NCI-H146 (cell line): Measurements from ENCODE around the gene CUX1.

Experiments
- DNase-seq: peaks from one replicate; lab custom pipeline; 2025; lab: John Stamatoyannopoulos, UW

CUX1 gene

DNA sequence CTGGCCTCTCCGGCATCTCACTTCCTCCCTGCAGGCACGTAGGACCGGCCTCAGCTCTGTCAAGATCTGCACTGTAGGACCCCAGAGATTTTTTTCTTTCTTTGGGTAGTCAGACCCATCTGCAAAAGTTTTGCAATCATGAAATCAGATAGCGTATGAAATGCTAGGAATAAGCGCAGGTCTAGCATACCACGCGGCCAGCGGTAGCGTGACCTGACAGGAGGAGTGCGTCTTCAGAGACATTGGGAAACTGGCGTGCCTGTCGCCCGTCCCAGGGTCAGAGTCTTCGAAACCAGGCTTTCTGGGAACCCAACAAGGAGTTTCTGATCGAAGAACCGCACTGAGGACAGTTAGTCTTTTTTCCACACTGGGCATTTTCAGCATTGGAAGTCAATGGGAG lies 368.4 kb downstream of the CUX1 start:
- no peak for DNase-seq

DNA sequence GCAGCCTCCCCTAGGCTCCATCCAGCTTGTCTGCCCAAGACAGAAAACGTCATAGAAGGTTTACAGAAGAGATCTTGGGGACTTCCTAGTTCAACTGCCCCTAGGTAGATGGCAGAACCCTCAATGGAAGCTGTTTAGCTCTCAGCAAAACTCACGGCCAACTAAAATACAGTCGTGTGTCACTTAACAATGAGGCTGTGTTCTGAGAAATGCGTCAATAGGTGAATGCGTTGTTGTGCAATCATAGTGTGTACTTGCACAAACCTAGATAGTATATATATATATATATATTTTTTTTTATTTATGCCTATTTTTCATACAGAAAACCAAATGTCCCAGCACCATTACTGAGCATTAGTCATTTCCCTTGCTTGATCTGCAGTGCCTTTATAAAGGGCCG lies 368.9 kb downstream of the CUX1 start:
- DNase-seq = no peak

DNA sequence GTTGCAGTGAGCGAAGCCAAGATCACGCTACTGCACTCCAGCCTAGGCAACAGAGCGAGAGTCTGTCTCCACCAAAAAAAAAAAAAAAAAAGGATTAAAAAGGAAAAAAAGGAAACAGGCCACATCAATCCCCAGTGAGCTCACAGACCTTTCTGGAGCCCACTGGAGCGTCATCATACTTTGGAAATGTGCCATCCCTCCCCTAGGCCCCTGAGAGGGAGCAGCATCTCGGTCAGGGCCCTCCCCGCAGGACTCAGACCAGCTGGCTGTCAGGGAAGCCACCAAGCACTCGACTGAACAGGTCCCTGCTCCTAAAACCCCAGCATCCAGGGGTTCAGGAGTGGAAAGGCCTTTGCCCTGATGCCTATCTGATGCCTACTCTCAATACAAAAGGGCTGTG lies 371.3 kb downstream of the CUX1 start:
- DNase-seq = no peak

DNA sequence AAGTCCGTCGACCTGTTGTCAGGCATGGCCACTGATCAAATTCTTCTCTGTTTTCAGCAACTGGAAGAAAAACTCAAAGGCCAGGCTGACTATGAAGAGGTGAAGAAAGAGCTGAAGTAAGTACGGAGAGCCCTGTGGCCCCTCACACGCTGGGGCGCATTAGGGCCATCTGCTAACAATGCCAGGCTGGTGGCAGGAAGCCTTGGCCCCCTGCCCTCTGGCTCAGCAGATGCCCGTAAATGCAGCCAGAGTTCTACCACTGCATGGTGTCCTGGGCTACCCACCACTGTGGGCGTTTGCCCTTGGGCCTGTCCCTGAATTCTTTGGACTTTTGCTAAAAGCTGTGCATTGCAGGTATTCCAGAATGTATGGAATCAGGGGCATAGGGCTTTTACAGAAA lies 372.3 kb downstream of the CUX1 start:
- DNase-seq = no peak

DNA sequence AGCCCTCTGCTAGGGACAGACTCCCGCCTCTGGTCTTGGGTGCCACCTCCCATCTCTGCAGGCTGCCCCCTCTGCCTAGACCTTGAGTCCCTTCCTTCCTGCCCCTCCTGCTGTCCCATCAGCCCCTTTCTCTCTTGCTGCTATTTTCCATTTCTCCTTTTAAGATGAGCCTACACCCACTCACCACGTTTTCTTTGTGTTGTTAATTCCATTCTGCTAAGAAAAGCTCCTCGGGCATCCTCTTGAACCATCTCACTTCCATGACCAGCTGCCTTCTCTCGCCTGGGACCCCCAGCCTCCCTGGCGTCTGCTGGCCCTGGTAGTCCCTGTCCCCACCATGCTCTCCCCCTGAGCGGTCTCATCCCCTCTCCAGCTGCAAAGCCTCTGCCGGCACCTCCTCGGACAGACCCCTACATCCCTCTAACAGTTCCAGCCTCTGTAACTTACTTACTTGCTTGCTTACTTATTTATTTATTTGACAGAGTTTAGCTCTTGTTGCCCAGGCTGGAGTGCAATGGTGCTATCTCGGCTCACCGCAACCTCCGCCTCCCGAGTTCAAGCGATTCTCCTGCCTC lies 373.4 kb downstream of the CUX1 start:
- DNase-seq = no peak

- no peak for DNase-seq
Measured at GRCh38 chr7:102191556-102192379, 374.3 kb downstream of the CUX1 start.

DNA sequence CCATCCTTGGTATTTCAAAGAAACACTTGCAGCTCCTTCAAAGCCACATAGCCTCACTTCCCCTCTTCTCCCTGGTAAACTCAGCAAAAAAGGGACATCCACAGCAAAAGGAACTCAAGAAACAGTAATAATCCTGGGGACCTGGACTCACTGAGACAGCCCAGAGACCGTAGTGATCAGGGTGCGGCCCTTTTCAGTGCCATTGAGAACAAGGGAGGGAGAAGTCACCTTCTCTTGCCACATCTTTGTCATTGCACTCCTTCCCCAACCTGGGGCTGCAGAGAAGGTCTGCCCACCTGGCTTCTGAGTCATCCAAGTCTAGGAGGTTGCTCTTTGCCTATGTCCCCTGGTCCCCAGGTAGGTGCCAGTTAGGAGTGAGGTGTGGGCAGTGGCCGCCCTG lies 375.4 kb downstream of the CUX1 start:
- DNase-seq = no peak

GRCh38 chr7:102193806-102194205 lies 376.4 kb downstream of the CUX1 start:
- no peak for DNase-seq

GRCh38 chr7:102195361-102195760 lies 377.9 kb downstream of the CUX1 start:
- no peak for DNase-seq

- DNase-seq = no peak
Measured at GRCh38 chr7:102196028-102196427, 378.6 kb downstream of the CUX1 start.

DNA sequence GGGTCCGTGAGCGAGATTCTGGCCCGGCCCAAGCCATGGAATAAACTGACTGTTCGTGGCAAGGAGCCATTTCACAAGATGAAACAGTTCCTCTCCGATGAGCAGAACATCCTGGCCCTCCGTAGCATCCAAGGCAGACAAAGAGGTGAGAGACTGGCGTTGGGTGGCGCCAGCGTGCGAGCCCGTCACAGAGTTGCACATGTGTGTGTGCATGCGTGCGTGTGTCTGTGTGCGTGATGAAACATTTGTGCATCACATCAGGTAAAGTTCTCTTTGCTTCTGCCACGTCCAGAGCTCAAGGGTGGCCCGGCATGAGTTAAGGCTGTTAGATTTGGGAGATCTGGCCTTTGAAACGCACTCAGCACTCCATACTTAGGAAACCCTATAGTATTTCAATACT lies 379.7 kb downstream of the CUX1 start:
- DNase-seq = no peak

DNA sequence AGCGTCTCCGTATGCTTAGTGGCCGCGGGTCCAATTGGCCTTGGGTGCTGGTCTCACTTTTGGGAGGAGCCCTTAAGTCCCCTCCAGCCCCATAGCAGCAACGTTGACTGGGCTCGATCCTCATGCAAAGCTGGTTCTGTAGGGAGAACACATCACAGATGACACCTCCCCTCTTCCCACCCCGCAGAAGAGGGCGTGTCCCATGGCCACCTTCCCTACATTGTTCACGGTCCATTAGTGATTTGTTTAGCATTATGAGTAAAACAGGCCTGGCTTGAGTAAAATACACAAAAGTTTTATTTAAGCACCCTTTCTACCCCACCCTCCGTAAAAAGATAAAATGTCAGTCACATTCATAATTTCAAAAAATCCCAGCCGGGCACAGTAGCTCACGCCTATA lies 380.2 kb downstream of the CUX1 start:
- DNase-seq = no peak

DNA sequence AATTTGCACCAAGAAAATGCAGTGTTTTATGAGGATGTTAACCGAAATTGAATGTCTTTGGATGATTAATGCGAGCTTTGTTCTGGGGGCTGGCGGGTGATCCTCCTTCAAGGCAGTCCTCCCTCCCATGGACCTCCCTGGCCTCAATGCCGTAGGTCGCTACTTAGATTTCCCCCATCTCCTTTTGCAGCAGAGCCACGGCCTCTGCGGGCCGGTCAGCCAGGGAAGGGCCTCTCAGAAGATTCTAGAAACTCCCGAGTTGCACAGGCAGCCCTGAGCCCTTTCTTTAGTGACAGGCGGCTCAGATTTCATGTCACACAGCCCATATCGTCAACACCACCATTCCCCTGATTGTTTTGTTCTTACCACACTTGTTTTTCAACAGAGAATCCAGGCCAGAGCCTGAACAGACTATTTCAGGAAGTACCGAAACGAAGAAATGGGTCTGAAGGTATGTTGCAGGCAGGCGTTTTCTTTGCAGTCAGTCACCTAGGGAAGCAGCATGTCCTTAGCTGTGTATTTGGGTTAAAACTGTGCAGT lies 381.1 kb downstream of the CUX1 start:
- no peak for DNase-seq

DNA sequence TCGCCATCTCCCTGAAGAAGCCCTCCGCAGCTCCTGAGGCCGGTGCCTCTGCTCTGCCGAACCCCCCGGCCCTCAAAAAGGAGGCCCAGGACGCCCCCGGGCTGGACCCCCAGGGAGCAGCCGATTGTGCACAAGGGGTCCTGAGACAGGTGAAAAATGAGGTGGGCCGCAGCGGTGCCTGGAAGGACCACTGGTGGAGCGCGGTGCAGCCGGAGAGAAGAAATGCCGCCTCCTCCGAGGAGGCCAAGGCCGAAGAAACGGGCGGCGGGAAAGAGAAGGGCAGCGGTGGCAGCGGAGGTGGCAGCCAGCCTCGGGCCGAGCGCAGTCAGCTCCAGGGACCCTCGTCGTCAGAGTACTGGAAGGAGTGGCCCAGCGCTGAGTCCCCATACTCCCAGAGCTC lies 384.1 kb downstream of the CUX1 start:
- no peak for DNase-seq

DNA sequence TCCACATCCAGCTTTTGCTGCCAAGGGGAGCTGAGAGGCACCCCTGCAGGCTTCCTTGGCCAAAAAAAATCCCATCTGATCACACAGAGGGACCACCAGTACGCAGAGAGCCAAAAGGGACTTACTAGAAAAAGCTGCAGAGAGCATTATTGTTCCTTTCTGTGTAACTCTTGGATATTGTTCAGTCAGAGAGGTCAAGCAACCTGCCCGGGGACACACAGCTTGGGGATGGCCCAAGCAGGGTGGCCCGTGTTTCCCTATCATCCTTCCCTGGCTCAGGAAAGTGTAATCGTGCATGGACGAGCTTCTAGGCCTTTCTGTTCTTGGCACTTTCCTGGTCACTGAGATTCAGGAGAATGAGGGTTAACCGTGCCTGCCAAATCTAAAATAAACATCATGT lies 385.1 kb downstream of the CUX1 start:
- DNase-seq = no peak

GRCh38 chr7:102203218-102203617 lies 385.8 kb downstream of the CUX1 start:
- no peak for DNase-seq

DNA sequence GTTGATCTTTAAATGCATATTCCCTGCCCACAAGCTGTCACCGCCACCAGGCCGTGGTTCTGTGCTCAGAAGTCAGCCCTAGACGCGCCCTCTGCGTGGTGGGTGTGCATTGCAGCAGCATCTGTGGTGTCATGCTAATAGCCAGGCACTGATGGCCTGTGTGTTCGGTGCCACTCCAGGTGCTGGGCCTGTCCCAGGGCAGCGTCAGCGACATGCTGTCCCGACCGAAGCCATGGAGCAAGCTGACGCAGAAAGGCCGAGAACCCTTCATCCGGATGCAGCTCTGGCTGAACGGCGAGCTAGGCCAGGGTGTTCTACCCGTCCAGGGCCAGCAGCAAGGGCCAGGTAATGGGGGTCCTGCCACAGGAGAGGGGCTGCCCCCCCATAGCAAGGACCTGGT lies 386.8 kb downstream of the CUX1 start:
- DNase-seq = no peak

GRCh38 chr7:102205915-102206314 lies 388.5 kb downstream of the CUX1 start:
- no peak for DNase-seq

- peak; percentile 23 for DNase-seq
Measured at GRCh38 chr7:102208826-102209225, 391.4 kb downstream of the CUX1 start.

DNA sequence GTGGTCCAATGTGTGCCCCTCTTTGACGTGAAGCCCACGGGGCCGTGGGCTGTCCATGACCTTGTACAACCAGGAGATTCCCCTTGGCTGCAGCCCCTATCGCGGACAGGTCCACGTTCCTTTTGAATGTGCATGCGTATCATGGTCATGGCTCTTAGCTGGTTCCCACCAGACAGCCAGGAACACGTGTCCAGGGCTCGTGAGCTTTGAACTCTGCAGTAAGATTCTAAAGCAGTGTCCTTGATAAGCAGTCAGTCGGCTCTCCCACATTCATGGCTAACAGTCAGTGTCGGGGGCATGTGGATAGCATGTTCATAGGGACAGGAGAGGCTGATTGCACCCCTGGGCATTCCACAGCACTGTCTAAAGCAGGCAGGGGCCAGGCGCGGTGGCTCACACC lies 393.4 kb downstream of the CUX1 start:
- DNase-seq = no peak

GRCh38 chr7:102211590-102212550 lies 394.4 kb downstream of the CUX1 start:
- no peak for DNase-seq

DNA sequence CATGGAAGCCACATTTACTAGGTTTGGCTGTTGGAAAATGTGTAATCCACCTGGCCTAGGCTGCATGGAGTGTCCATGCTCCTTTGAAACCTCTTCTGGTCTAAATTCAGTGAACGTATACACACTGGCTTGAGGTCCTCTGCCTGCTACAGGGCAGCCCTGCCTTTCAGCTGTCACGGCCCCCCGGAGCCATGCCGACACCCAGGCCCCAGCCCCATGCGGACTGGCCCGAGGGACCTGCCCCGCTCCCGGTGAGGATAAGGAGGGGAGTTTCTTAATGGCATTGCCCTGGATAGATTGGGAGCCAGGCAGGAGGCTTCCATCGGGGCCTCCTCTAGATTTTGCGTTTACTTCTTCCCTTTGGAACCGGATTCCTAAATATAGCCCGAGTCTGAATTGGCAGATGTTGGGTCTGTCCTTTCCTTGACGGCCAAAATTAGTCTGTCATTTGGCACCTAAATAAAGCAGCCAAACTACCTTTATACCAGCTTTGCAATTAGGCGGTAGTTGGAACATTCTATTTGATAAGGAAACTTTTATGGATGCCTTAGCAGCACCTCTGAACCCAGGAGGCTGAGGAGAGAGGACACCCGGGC lies 397.1 kb downstream of the CUX1 start:
- no peak for DNase-seq
